GM12873 (cell line): Measurements from ENCODE around the gene VMO1.
A peak's percentile ranks its signal among the peaks of the same experiment; 100 is the strongest.

Experiments
- CTCF ChIP-seq: IDR thresholded peaks from 2 replicates; pipeline ENCODE4 v1.5.1; 2012; ENCODE audit warnings: low read depth, mild to moderate bottlenecking, moderate library complexity, low read length, control low read depth; ENCODE audit not compliant: insufficient read depth; ENCODE audit errors: missing control alignments

Gene VMO1

GRCh38 chr17:4790705-4791088, 4.5 kb upstream of the VMO1 start:
- TF ChIP-seq CTCF = no peak

GRCh38 chr17:4789951-4790704, 4.0 kb upstream of the VMO1 start:
- TF ChIP-seq CTCF = peak; percentile 78

- TF ChIP-seq CTCF = no peak
These were observed 3.5 kb upstream of the VMO1 start for GRCh38 chr17:4789701-4789950.

GRCh38 chr17:4788807-4789700, 2.9 kb upstream of the VMO1 start, which contains the start of gene GLTPD2:
Gene GLTPD2 (plus strand): TSS chr17:4788964. CDS start chr17:4789012, 48 bp downstream.
- TF ChIP-seq CTCF = no peak

GRCh38 chr17:4788159-4788806, 2.1 kb upstream of the VMO1 start:
- no peak for TF ChIP-seq CTCF

GRCh38 chr17:4786516-4786915, 352 bp upstream of the VMO1 start:
- TF ChIP-seq CTCF = no peak
